Memory B cell (primary cell): ENCODE data around the gene VEPH1.

Experiments
- ATAC-seq: fragments of 150-1000 bp; cut with Tn5 transposase; 2 replicates; pipeline ENCODE4 v1.10.0; 2021; ENCODE audit warnings: low read depth, mild to moderate bottlenecking, moderate library complexity
- DNase-seq, 2 donors: peaks; one replicate each; pipeline ENCODE4 v3.0.0; 2022; ENCODE audit warnings: low spot score in 2 of 2
- H3K27ac Mint-ChIP-seq: one replicate; pipeline ENCODE4 v1.8.0; 2022; ENCODE audit warnings: mild to moderate bottlenecking, moderate library complexity, mixed read lengths
- H3K27me3 Mint-ChIP-seq: one replicate; pipeline ENCODE4 v1.8.0; 2022; ENCODE audit warnings: mixed read lengths
- H3K36me3 Mint-ChIP-seq: one replicate; pipeline ENCODE4 v1.8.0; 2022; ENCODE audit warnings: mild to moderate bottlenecking, mixed read lengths
- H3K4me1 Mint-ChIP-seq: one replicate; pipeline ENCODE4 v1.8.0; 2022; ENCODE audit warnings: mixed read lengths
- H3K4me3 Mint-ChIP-seq: one replicate; pipeline ENCODE4 v1.8.0; 2022; ENCODE audit warnings: mild to moderate bottlenecking, moderate library complexity, mixed read lengths
- H3K9me3 Mint-ChIP-seq: one replicate; pipeline ENCODE4 v1.8.0; 2022; ENCODE audit warnings: mixed read lengths

The VEPH1 gene

GRCh38 chr3:157416347-157417087 is 86.7 kb downstream of the VEPH1 start:
- no peaks in the 10 kb centered on the region for H3K4me1 Mint-ChIP-seq
- H3K4me3 Mint-ChIP-seq, result no peak overlapping the region
- peaks cover 8% of the 10 kb centered on the region for H3K27me3 Mint-ChIP-seq
- no peaks in the 10 kb centered on the region for H3K36me3 Mint-ChIP-seq
- no peaks in the 10 kb centered on the region for H3K9me3 Mint-ChIP-seq
- DNase-seq (no peak), ATAC-seq (no peak)
- H3K27ac Mint-ChIP-seq, result no peak overlapping the region

- Mint-ChIP-seq H3K27ac (no peak overlapping the region), H3K4me3 (no peak overlapping the region), H3K36me3 (no peaks in the 10 kb centered on the region), H3K9me3 (no peaks in the 10 kb centered on the region), H3K4me1 (no peaks in the 10 kb centered on the region), H3K27me3 (peaks cover 8% of the 10 kb centered on the region)
- ATAC-seq, result no peak
- no peak for DNase-seq
These were observed 88.4 kb downstream of the VEPH1 start for GRCh38 chr3:157414861-157415260.

GRCh38 chr3:157412323-157412855 is 90.8 kb downstream of the VEPH1 start:
- DNase-seq (no peak), ATAC-seq (no peak)
- Mint-ChIP-seq H3K27ac (no peak overlapping the region), H3K9me3 (no peaks in the 10 kb centered on the region), H3K36me3 (no peaks in the 10 kb centered on the region), H3K4me1 (no peaks in the 10 kb centered on the region), H3K27me3 (peaks cover 8% of the 10 kb centered on the region), H3K4me3 (no peak overlapping the region)

DNA sequence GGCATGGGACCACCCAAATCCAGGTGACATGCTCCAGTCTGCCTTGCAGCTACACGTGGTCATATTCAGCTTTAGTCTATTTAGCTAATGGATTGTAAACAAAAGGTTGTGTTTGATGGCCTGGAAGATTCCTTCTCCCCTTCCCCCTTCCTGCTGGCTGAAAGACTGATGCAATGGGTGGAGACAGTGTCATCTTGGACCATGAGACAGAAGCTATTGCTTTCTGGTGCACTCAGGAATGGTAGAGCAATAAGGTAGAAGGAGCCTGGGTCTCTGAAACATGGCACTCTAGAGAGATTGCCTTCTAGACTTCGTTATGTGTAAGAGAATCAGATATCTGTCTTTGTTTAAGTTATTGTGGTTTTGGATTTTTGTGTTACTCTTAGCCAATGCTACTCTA is 92.3 kb downstream of the VEPH1 start:
- Mint-ChIP-seq H3K27me3 (peaks cover 8% of the 10 kb centered on the region), H3K4me3 (no peak overlapping the region), H3K27ac (no peak overlapping the region), H3K4me1 (no peaks in the 10 kb centered on the region), H3K9me3 (no peaks in the 10 kb centered on the region), H3K36me3 (no peaks in the 10 kb centered on the region)
- no peak for ATAC-seq
- no peak for DNase-seq

DNA sequence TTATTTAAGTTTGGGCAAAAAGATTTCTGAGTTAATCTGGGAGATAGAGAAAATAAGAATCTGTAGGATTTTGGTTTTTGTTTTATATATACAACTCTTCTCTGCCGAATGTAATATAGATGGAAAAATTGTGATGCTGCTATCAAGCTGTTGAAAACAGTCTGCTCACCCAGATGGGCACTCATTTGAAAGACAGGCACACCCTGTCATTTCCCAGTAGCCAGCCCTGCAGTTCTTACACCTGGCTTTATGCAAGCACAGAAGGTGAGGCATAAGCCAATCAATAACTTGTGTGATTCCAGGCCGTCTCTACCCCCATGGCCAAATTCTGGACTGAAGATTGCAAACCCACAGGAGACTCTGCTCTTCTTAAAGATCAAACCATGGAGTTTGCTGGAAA is 93.7 kb downstream of the VEPH1 start:
- H3K27me3 Mint-ChIP-seq, result peaks cover 3% of the 10 kb centered on the region
- no peaks in the 10 kb centered on the region for H3K4me1 Mint-ChIP-seq
- no peaks in the 10 kb centered on the region for H3K36me3 Mint-ChIP-seq
- H3K9me3 Mint-ChIP-seq, result no peaks in the 10 kb centered on the region
- H3K27ac Mint-ChIP-seq, result no peak overlapping the region
- no peak overlapping the region for H3K4me3 Mint-ChIP-seq
- no peak for DNase-seq
- ATAC-seq, result no peak

DNA sequence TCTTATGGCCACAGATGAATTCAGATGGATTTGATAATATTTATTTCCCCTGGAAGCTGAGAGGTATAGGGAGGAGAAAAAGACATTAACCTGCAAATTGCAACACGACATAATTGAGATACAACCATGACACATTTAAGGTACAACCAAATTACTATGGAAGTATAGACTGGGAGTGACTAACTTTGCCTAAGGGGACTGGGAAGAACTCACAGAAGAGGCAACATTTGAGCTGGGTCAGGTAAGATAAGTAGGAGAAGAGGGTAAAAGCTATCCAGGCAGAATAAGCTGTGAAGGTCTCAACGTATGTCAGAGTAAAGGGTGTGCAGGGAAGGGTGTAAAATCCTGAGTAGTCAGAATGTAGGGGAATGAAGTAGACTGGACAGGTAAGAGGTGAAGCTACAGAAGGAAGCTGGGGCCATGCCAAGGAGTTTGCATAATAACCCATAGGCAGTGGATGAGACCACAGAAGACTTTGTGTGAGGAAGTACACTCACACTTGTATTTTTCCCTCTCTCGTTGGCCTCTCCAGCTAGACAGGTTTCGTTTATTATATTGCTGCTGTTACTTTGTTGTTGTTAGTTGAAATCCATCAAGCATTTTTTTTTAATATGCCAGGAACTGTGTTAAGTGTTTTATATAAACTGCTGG is 94.6 kb downstream of the VEPH1 start:
- no peaks in the 10 kb centered on the region for H3K36me3 Mint-ChIP-seq
- no peak overlapping the region for H3K4me3 Mint-ChIP-seq
- H3K4me1 Mint-ChIP-seq, result no peaks in the 10 kb centered on the region
- peaks cover 2% of the 10 kb centered on the region for H3K27me3 Mint-ChIP-seq
- H3K9me3 Mint-ChIP-seq, result no peaks in the 10 kb centered on the region
- ATAC-seq (no peak), DNase-seq (no peak)
- H3K27ac Mint-ChIP-seq, result no peak overlapping the region

GRCh38 chr3:157407769-157408168 is 95.4 kb downstream of the VEPH1 start:
- H3K36me3 Mint-ChIP-seq, result no peaks in the 10 kb centered on the region
- no peaks in the 10 kb centered on the region for H3K27me3 Mint-ChIP-seq
- no peaks in the 10 kb centered on the region for H3K4me1 Mint-ChIP-seq
- DNase-seq (no peak), ATAC-seq (no peak)
- no peak overlapping the region for H3K4me3 Mint-ChIP-seq
- no peaks in the 10 kb centered on the region for H3K9me3 Mint-ChIP-seq
- H3K27ac Mint-ChIP-seq, result no peak overlapping the region

DNA sequence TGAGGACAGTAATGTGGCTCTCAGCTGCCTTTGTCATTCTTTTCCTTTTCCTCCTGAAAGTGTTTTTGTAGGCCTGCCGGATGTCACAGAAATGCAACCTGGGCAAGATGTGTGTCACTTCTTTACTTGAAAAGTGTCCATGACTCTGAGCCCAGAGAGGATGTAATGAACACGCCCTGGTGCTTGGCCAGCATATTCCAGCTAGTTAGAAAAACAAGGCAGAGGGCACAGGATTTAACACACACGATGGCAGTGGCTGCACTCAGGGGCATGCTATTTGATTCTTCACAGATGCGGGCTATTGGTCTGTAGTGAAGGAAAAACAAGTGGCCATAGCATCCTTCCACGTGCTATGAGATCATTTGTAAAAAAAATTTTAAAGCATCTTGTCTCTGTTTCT is 96.8 kb downstream of the VEPH1 start:
- H3K9me3 Mint-ChIP-seq, result no peaks in the 10 kb centered on the region
- no peak for ATAC-seq
- no peaks in the 10 kb centered on the region for H3K27me3 Mint-ChIP-seq
- no peaks in the 10 kb centered on the region for H3K4me1 Mint-ChIP-seq
- DNase-seq, result no peak
- no peak overlapping the region for H3K27ac Mint-ChIP-seq
- H3K4me3 Mint-ChIP-seq, result no peak overlapping the region
- no peaks in the 10 kb centered on the region for H3K36me3 Mint-ChIP-seq

DNA sequence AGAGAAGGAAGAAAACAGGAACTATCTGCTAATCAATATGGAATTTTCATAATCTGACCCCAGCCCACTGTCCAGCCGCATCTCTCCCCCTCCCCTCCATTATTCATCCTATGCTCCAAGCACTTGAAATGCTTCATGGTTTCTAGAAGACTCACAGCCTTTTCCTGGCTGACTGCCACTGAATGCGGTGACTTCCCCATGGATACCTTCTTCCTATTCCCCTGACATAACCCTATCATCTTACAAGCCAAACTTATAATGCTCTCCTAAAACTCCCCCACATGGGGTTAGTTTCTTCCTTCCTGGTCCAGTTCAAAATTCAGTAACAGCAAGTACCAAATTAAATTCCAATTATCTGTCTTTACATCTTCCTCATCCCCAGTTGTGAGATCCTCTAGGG is 97.8 kb downstream of the VEPH1 start:
- Mint-ChIP-seq H3K27me3 (no peaks in the 10 kb centered on the region), H3K4me3 (no peak overlapping the region), H3K27ac (no peak overlapping the region), H3K4me1 (no peaks in the 10 kb centered on the region), H3K9me3 (no peaks in the 10 kb centered on the region), H3K36me3 (no peaks in the 10 kb centered on the region)
- no peak for ATAC-seq
- DNase-seq, result no peak

DNA sequence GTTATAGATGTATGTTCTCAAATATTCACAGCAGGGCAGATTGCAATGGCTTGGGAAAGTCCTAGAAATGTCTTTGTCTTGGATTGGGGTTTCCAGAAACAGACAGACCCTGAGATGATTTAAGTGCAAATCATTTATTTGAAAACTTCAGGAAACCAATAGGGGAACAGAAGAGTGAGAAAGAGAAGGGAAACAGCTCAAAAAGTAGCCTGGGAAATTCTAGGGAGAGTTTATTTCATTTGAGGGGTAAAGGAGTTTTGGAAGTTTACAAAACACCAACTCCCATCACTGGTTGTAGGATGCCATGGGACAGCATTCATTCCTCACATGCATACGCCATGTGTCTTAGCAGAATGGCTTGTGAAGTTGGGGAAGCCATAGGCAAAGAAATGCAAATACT is 98.8 kb downstream of the VEPH1 start:
- Mint-ChIP-seq H3K4me3 (no peak overlapping the region), H3K27me3 (no peaks in the 10 kb centered on the region), H3K27ac (no peak overlapping the region), H3K4me1 (no peaks in the 10 kb centered on the region), H3K36me3 (no peaks in the 10 kb centered on the region), H3K9me3 (no peaks in the 10 kb centered on the region)
- no peak for ATAC-seq
- DNase-seq, result no peak

DNA sequence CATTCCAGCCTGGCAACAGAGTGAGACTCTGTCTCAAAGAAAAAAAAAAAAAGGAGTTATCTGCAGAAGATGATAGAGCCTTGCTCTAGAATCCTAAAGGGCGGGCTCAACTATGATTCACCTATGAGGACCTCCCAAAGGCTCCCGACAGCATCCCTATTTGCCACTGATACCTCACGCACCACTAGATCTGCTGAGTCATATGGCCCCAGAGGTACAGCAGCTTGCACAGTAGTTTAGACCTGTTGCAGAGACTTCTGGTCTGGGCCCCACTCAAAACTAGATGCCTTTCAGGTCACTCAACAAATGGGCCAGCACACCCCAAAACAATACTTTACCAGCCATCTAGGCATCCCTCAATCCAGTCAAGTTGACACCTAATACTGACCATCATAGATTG is 104.6 kb downstream of the VEPH1 start:
- Mint-ChIP-seq H3K4me1 (no peaks in the 10 kb centered on the region), H3K27ac (no peak overlapping the region), H3K27me3 (peaks cover 6% of the 10 kb centered on the region), H3K4me3 (no peak overlapping the region), H3K9me3 (peaks cover 4% of the 10 kb centered on the region), H3K36me3 (no peaks in the 10 kb centered on the region)
- DNase-seq, result no peak
- no peak for ATAC-seq

DNA sequence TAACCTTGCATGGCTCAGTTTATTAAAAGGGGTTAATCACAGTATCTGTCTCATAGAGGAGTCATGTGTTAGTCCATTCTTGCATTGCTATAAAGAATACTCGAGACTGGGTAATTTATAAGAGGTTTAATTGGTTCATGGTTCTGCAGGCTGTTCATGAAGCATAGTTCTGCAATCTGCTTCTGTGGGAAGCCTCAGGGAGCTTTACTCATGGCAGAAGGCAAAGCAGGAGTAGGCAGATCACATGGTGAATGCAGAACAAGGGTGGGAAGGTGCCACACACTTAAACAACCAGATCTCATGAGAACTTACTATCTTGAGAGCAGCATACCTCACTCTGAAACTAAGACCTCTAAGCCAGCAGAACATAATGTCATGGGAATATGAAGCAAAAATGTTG is 108.8 kb downstream of the VEPH1 start:
- Mint-ChIP-seq H3K4me3 (no peak overlapping the region), H3K36me3 (no peaks in the 10 kb centered on the region), H3K4me1 (no peaks in the 10 kb centered on the region), H3K27ac (no peak overlapping the region), H3K9me3 (peaks cover 11% of the 10 kb centered on the region), H3K27me3 (peaks cover 6% of the 10 kb centered on the region)
- ATAC-seq (no peak), DNase-seq (no peak)

GRCh38 chr3:157393113-157393512 is 110.1 kb downstream of the VEPH1 start:
- Mint-ChIP-seq H3K36me3 (no peaks in the 10 kb centered on the region), H3K4me1 (no peaks in the 10 kb centered on the region), H3K4me3 (no peak overlapping the region), H3K27me3 (peaks cover 6% of the 10 kb centered on the region), H3K9me3 (peaks cover 11% of the 10 kb centered on the region), H3K27ac (no peak overlapping the region)
- DNase-seq (no peak), ATAC-seq (no peak)

DNA sequence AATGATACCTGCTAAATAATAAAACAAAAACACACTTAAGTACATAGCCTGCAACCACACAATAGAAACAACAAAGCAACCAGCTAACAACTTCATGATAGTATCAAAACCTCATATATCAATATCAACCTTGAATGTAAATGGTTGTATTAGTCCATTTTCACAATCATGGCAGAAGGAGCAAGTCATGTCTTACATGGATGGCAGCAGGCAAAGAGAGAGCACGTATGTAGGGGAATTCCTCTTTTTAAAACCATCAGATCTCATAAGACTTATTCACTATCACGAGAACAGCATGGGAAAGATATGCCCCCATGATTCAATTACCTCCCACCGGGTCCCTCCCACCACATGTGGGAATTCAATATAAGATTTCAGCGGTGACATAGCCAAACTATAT is 111.1 kb downstream of the VEPH1 start:
- H3K4me3 Mint-ChIP-seq, result no peak overlapping the region
- ATAC-seq (no peak), DNase-seq (no peak)
- H3K4me1 Mint-ChIP-seq, result no peaks in the 10 kb centered on the region
- no peaks in the 10 kb centered on the region for H3K36me3 Mint-ChIP-seq
- no peak overlapping the region for H3K27ac Mint-ChIP-seq
- peaks cover 11% of the 10 kb centered on the region for H3K9me3 Mint-ChIP-seq
- H3K27me3 Mint-ChIP-seq, result peaks cover 2% of the 10 kb centered on the region
